AG04449 (cell line): Measurements from ENCODE around the gene NRCAM.

Experiments
- CTCF ChIA-PET: fragments of 350-600 bp; formaldehyde crosslinking; extraction: SDS; loops from one replicate; lab custom pipeline; 2021; ENCODE audit warnings: antibody characterized with exemption; lab: Yijun Ruan, JAX
- POLR2A ChIA-PET: fragments of 400-600, 350-600 bp; formaldehyde crosslinking; extraction: SDS; loops from one replicate; lab custom pipeline; 2020; ENCODE audit warnings: antibody characterized with exemption, inconsistent platforms; lab: Yijun Ruan, JAX
- DNase-seq: peaks from one replicate; pipeline ENCODE4 v3.0.0-alpha.2; 2010; ENCODE audit warnings: low read depth, low spot score
- H3K4me3 ChIP-seq: 2 replicates; pipeline ENCODE4 v1.5.1; 2011; ENCODE audit warnings: low read depth, mild to moderate bottlenecking, control low read depth, low read length
- CTCF ChIP-seq: IDR thresholded peaks from one replicate; pipeline ENCODE4 v1.5.1; 2011; ENCODE audit warnings: mild to moderate bottlenecking, moderate library complexity, low read length, control low read depth, inconsistent platforms; ENCODE audit not compliant: insufficient read depth; ENCODE audit errors: missing control alignments

NRCAM gene

GRCh38 chr7:108291791-108292440 is 164.3 kb downstream of the NRCAM start:
- H3K4me3 ChIP-seq: no peak overlapping the region
- TF ChIP-seq CTCF: no peak
- ChIA-PET POLR2A (no interaction called here), CTCF (no interaction called here)
- no peak for DNase-seq

DNA sequence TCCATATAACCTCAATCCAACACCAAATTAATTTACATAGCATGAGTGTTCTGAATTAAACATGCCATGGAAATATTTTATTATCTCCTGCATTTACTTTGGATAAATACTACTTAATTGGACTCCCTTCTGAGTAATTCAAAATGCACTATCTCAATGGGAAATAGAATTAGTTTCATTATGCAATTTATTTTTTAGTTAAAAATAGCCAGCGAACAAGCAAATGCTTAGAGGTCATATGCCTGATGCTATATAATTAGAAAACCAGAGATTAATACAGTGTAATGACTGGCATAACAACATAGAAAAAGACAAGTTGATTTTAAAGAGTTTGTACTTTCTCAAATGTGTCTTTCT is 165.1 kb downstream of the NRCAM start:
- no peak overlapping the region for H3K4me3 ChIP-seq
- no peak for DNase-seq
- ChIA-PET POLR2A (no interaction called here), CTCF (no interaction called here)
- TF ChIP-seq CTCF: no peak

GRCh38 chr7:108290459-108291151 is 165.6 kb downstream of the NRCAM start:
- no peak overlapping the region for H3K4me3 ChIP-seq
- ChIA-PET CTCF (no interaction called here), POLR2A (no interaction called here)
- TF ChIP-seq CTCF: no peak
- DNase-seq: no peak

- CTCF ChIA-PET: no interaction called here
- POLR2A ChIA-PET: no interaction called here
These were observed 166.4 kb downstream of the NRCAM start for GRCh38 chr7:108289852-108290251.

DNA sequence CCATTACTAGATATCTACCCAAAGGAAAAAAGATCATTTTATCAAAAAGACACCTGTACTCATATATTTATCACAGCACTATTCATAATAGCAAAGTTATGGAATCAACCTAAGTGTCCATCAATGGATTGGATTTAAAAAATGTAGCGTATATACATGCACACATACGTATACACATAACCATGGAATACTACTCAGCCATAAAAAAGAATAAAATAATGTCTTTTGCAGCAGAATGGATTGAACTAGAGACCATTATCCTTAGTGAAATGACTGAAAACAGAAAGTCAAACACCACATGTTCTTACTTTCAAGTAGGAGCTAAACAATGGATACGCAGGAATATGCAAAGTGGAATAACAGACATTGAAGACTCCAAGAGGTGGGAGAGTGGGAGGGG is 168.4 kb downstream of the NRCAM start:
- no peak overlapping the region for H3K4me3 ChIP-seq
- DNase-seq: no peak
- ChIA-PET POLR2A (no interaction called here), CTCF (no interaction called here)
- no peak for TF ChIP-seq CTCF

More at GRCh38 chr7:108289852-108290251, 166.4 kb downstream of the NRCAM start:
- no peak for DNase-seq
- no peak for TF ChIP-seq CTCF
- no peak overlapping the region for H3K4me3 ChIP-seq

GRCh38 chr7:108286290-108286904 is 169.8 kb downstream of the NRCAM start:
- CTCF ChIA-PET: interaction anchor here (0.6 kb wide), 1 partner anchor 105 kb away, joined by 4 read pairs; no protein-coding TSS in a partner anchor
- POLR2A ChIA-PET: no interaction called here
- no peak overlapping the region for H3K4me3 ChIP-seq
- TF ChIP-seq CTCF: no peak
- DNase-seq: no peak
